ENCODE results near the gene CBLB.

- TF ChIP-seq SP2 (tag by site-specific recombination; IDR thresholded peaks at IDR 0.05), result no peak
- no peak for TF ChIP-seq SCRT2 (tag by site-specific recombination; IDR thresholded peaks at IDR 0.05)
- no peak for TF ChIP-seq CTCF (tag by site-specific recombination; IDR thresholded peaks at IDR 0.05)
- TF ChIP-seq ZNF24 (tag by site-specific recombination; IDR thresholded peaks at IDR 0.05), result no peak
- TF ChIP-seq, protein P1, sequence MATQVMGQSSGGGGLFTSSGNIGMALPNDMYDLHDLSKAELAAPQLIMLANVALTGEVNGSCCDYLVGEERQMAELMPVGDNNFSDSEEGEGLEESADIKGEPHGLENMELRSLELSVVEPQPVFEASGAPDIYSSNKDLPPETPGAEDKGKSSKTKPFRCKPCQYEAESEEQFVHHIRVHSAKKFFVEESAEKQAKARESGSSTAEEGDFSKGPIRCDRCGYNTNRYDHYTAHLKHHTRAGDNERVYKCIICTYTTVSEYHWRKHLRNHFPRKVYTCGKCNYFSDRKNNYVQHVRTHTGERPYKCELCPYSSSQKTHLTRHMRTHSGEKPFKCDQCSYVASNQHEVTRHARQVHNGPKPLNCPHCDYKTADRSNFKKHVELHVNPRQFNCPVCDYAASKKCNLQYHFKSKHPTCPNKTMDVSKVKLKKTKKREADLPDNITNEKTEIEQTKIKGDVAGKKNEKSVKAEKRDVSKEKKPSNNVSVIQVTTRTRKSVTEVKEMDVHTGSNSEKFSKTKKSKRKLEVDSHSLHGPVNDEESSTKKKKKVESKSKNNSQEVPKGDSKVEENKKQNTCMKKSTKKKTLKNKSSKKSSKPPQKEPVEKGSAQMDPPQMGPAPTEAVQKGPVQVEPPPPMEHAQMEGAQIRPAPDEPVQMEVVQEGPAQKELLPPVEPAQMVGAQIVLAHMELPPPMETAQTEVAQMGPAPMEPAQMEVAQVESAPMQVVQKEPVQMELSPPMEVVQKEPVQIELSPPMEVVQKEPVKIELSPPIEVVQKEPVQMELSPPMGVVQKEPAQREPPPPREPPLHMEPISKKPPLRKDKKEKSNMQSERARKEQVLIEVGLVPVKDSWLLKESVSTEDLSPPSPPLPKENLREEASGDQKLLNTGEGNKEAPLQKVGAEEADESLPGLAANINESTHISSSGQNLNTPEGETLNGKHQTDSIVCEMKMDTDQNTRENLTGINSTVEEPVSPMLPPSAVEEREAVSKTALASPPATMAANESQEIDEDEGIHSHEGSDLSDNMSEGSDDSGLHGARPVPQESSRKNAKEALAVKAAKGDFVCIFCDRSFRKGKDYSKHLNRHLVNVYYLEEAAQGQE (tag by site-specific recombination; IDR thresholded peaks at IDR 0.05), result no peak
- no peak for TF ChIP-seq ZNF274 (IDR thresholded peaks at IDR 0.05; ENCODE audit: low read length)
- no peak for TF ChIP-seq ZNF274 (tag by site-specific recombination; IDR thresholded peaks at IDR 0.05; ENCODE audit: borderline replicate concordance)
- TF ChIP-seq MYNN (tag by site-specific recombination; IDR thresholded peaks at IDR 0.05; ENCODE audit: borderline replicate concordance), result no peak
- TF ChIP-seq ZNF664 (tag by site-specific recombination; IDR thresholded peaks at IDR 0.05), result no peak
- no peak for TF ChIP-seq ZNF184 (tag by site-specific recombination; IDR thresholded peaks at IDR 0.05)
- no peak for TF ChIP-seq OSR2 (tag by site-specific recombination; IDR thresholded peaks at IDR 0.05)
- TF ChIP-seq PBX3 (CRISPR knock-in tag; IDR thresholded peaks at IDR 0.05), result no peak
- no peak for TF ChIP-seq ZBTB8A (tag by site-specific recombination; IDR thresholded peaks at IDR 0.05)
- no peak for TF ChIP-seq BCL6B (tag by site-specific recombination; IDR thresholded peaks at IDR 0.05)
These were observed 177.2 kb downstream of the CBLB start for GRCh38 chr3:105691633-105692032.

All from HEK293 (cell line).